DND-41 (cell line): ENCODE data around the gene NRXN3.

Source experiments
- EZH2 ChIP-seq: IDR thresholded peaks from 3 replicates; pipeline ENCODE4 v1.6.1; 2012; ENCODE audit warnings: borderline replicate concordance, low read depth, mild to moderate bottlenecking, moderate library complexity, low read length, inconsistent platforms; ENCODE audit not compliant: severe bottlenecking
- TF ChIP-seq, protein P1 (sequence below): IDR thresholded peaks from 2 replicates; pipeline ENCODE4 v1.5.1; 2012; ENCODE audit warnings: borderline replicate concordance, low read length, moderate library complexity, mild to moderate bottlenecking; ENCODE audit not compliant: poor library complexity, severe bottlenecking; ENCODE audit errors: extremely low read depth

DNA sequence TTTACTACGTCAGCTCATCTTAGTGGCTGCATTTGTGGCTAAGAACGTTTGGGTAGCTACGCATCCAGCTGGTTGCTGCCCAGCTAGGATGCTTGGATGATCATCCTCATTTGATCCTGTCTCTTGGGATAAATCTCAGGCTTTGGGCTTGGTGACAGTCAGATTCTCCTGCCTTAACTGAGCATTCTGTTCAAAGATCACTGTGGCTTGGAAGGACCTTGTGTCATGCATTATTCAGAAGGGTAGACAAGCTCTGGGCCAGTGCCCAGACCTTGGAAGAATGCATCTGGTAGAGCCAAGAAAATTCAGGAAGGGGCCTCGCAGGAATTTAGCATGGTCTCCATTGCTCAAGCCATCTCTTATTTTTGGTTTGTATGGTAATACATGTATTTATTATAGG, 188.4 kb downstream of the NRXN3 start:
- TF ChIP-seq, protein P1, sequence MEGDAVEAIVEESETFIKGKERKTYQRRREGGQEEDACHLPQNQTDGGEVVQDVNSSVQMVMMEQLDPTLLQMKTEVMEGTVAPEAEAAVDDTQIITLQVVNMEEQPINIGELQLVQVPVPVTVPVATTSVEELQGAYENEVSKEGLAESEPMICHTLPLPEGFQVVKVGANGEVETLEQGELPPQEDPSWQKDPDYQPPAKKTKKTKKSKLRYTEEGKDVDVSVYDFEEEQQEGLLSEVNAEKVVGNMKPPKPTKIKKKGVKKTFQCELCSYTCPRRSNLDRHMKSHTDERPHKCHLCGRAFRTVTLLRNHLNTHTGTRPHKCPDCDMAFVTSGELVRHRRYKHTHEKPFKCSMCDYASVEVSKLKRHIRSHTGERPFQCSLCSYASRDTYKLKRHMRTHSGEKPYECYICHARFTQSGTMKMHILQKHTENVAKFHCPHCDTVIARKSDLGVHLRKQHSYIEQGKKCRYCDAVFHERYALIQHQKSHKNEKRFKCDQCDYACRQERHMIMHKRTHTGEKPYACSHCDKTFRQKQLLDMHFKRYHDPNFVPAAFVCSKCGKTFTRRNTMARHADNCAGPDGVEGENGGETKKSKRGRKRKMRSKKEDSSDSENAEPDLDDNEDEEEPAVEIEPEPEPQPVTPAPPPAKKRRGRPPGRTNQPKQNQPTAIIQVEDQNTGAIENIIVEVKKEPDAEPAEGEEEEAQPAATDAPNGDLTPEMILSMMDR: no peak
- TF ChIP-seq EZH2: no peak
